HG03159 (cell line): Measurements from ENCODE around the gene SIGLEC6.

Source experiments
- ATAC-seq: cut with Tn5 transposase; IDR thresholded peaks from one replicate; pipeline ENCODE4 v1.9.1; 2021; ENCODE audit warnings: mild to moderate bottlenecking, moderate library complexity; ENCODE audit not compliant: unreplicated experiment

SIGLEC6 gene

GRCh38 chr19:51549533-51550324, 18.3 kb upstream of the SIGLEC6 start:
- ATAC-seq: no peak

- ATAC-seq: no peak
Measured at GRCh38 chr19:51548891-51549305, 17.4 kb upstream of the SIGLEC6 start.

DNA sequence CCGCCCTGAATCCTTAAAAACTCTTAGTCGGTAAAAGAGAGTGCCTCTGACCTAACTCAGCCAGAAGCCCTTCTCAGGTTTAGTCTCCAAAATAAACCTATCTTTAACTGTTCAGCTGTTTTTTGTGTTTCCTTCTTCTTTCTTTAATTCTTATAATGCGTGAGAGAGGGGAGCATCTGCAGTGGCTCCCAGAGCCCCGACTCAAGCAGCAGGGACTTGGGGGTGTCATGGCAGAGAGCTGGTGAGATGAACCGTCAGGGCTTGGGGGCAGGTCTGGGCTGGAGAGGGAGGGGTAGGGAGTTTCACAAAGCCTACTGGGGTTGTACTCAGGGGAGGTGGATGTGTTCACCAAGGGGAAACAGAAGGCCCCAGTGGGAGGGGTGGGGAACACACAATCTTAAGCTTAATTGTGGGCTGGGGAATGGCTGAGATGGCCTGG, 16.8 kb upstream of the SIGLEC6 start:
- no peak for ATAC-seq

DNA sequence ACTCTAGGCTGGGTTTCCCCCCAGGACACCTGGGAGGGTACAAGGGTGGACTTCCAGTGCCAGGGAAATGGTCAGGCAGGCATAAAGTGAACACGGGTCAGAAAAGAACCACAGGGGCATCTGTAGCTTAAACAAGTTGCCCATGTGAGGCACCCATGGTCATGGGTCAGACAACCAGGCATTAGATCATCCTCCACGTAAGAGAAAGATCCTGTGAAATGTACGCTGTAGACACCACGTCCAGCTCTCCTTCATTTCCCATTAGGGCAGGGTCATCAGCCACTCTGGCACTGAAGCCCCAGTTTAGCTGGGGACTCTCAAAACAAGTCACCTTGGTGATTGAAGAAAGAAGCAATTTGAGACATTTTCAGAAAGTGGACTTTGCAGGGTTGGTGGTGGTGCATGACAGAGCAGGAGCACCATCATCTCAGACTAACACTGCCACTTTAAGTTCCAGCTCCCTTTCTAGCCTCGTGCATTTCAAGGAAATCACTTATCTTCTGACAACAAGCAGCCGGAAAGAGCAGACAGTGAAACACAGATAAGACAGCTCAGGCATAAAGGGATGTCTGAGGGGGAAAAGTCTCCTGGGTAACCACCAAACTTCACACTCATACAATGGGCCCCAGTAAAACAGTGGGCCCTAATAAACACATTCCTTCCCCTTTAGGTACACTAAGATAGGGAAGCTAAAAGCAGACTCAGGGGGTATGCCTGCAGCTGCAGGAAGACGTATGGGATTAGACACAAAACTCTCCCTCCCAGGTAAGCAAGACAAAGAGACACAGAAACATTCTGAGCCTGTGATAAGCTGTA, 16.1 kb upstream of the SIGLEC6 start:
- no peak for ATAC-seq

GRCh38 chr19:51546650-51547396, 15.4 kb upstream of the SIGLEC6 start:
- no peak for ATAC-seq

GRCh38 chr19:51546107-51546649, 14.7 kb upstream of the SIGLEC6 start:
- ATAC-seq: no peak

DNA sequence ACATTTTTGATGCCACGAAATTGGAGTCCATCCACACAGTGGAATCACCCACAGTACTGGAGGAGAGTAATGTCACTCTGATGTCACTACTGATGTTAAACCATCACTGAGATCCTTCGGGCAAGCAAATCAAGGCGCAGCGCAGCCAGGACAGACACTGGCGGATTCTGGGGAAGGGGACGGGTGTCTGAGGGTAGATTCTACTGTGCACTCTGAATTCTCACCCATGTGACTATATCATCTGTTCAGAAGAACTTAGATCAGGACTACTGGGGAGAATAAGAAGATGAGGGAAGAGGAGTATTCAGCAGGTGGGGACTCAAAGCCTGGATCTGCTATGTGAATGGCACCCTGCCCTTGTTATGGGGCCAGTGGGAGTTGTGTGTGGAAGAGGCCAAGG, 12.6 kb upstream of the SIGLEC6 start:
- ATAC-seq: no peak

GRCh38 chr19:51542699-51543098, 11.2 kb upstream of the SIGLEC6 start:
- no peak for ATAC-seq

GRCh38 chr19:51541458-51542357, 10.2 kb upstream of the SIGLEC6 start:
- ATAC-seq: no peak

- no peak for ATAC-seq
Measured at GRCh38 chr19:51539821-51540366, 8.4 kb upstream of the SIGLEC6 start.

DNA sequence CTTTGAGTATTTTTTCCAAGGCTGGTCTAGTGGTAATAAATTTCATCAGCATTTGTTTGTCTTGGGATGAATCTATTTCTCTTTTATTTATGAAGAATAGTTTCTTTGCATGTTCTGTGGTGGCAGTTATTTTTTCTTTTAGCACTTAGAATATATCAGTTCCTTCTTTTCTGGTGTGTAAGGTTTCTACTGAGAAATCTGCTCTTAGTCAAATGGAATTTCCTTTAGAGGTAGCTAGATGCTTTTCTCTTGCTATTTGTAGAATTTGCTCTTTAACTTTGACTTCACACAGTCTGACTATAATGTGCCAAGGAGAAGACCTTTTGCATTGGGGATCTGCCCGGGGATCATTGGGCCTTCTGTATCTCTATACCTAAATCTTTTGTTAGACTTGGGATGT, 4.1 kb upstream of the SIGLEC6 start:
- ATAC-seq: no peak

GRCh38 chr19:51530616-51531015, 854 bp downstream of the SIGLEC6 start:
- no peak for ATAC-seq

GRCh38 chr19:51529301-51529700, 2.2 kb downstream of the SIGLEC6 start:
- ATAC-seq: no peak

DNA sequence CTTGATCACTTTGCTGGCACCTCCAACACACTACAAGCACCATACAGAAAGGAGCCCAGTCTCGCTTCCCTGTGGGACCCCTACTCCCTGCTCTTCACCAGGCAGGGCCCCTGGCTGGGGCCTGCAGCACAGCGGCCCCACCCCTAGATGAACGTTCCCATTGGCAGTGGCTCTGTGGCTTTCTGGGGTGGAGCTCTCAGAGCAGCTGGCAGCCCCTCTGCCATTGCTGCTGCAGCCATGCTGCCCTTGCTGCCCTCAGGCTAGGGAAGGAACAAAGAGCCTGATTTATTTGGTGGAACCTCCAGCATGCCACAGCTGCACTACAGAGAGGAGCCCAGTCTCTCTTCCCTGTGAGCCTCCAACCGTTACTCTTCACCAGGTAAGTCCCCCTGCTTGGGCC, 5.8 kb downstream of the SIGLEC6 start:
- ATAC-seq: no peak

GRCh38 chr19:51524666-51525264, 6.7 kb downstream of the SIGLEC6 start:
- ATAC-seq: no peak

DNA sequence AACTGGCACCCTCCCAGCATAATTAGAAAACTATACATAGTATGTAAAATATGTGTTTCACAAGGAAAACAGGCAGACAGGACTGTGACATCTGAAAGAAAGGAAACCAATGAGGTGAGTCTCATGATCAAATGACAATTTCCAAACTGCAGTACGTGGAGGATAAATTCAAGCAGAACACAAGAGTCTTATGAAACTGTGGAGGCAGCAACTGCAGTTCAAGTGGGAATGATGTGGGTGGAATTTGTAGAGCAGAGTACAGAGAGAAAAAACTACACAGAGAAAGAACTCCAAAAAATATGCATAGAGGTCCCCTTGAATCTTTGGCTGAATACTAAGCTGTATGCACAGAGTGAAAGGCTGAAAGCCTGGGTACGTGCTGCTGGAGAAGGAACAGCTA, 9.7 kb downstream of the SIGLEC6 start:
- no peak for ATAC-seq

- ATAC-seq: no peak
Measured at GRCh38 chr19:51521357-51521756, 10.1 kb downstream of the SIGLEC6 start.

DNA sequence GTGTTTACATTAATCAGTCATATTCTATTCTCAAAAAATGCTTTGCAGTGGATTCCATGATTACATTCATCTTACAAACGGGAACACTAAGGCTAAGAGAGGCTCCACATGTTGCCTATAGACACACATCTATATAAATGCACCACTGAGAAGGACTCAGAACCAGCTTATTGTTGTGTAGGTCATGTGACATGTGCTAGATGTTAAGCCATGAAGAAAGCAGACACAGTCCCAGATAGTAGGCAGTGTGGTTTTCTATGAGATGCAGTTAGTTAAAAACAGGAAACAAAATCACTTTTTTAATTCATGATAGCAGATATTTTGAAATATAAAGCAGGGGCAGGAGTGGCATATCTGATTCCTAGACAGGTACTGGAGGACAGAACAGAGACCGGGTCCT, 10.7 kb downstream of the SIGLEC6 start:
- ATAC-seq: no peak

DNA sequence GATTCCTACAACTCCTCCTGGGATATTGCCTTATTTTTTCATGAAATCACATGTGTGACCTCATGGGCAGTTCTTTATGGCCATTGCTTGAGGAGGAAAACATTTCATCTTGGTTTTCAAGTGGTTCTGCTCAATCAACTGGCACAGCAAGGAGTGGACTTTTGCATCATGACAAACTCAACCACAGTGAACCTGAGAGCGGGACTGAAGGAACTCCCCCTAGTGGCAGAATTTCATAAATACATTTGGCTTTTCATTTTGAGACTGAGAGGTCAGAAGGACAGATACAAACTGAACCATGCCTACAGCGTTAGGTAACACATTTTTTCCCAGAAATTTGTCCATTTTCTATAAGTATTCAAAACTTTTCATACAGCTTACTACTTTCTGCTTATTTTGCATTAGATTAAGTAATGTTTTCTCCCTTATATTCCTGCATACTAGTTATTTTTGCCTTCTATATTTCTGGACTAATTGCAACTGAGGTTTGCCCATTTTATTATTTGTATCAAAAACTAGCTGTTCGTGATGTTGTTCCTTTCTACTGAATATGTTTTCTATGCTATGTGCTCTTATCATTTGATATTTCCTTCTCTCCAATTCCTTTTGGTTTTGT, 16.5 kb downstream of the SIGLEC6 start:
- peak; percentile 52 for ATAC-seq
